ENCODE data around the gene NTRK2.

Gene NTRK2

GRCh38 chr9:84823421-84824271 is 154.1 kb downstream of the NTRK2 start:
- no peak for DNase-seq

- no peak for DNase-seq
These were observed 157.8 kb downstream of the NTRK2 start for GRCh38 chr9:84827216-84827765.

GRCh38 chr9:84828046-84828445 is 158.5 kb downstream of the NTRK2 start:
- DNase-seq = no peak

GRCh38 chr9:84829471-84829870 is 159.9 kb downstream of the NTRK2 start:
- no peak for DNase-seq

GRCh38 chr9:84829997-84830696 is 160.6 kb downstream of the NTRK2 start:
- no peak for DNase-seq

- no peak for DNase-seq
These were observed 161.8 kb downstream of the NTRK2 start for GRCh38 chr9:84831377-84831776.

GRCh38 chr9:84832453-84832852 is 162.9 kb downstream of the NTRK2 start:
- no peak for DNase-seq

GRCh38 chr9:84834426-84834825 is 164.9 kb downstream of the NTRK2 start:
- DNase-seq = no peak

GRCh38 chr9:84835745-84836144 is 166.2 kb downstream of the NTRK2 start:
- no peak for DNase-seq

GRCh38 chr9:84838879-84839278 is 169.3 kb downstream of the NTRK2 start:
- DNase-seq = no peak

- no peak for DNase-seq
These were observed 170.0 kb downstream of the NTRK2 start for GRCh38 chr9:84839541-84839940.

GRCh38 chr9:84841931-84842330 is 172.4 kb downstream of the NTRK2 start:
- DNase-seq = no peak

GRCh38 chr9:84843175-84843824 is 173.8 kb downstream of the NTRK2 start:
- no peak for DNase-seq

- DNase-seq = no peak
These were observed 176.7 kb downstream of the NTRK2 start for GRCh38 chr9:84845956-84846900.

- DNase-seq = no peak
These were observed 177.4 kb downstream of the NTRK2 start for GRCh38 chr9:84846906-84847305.

- DNase-seq = no peak
These were observed 179.5 kb downstream of the NTRK2 start for GRCh38 chr9:84849049-84849448.

GRCh38 chr9:84850830-84851392 is 181.4 kb downstream of the NTRK2 start:
- no peak for DNase-seq

GRCh38 chr9:84851935-84852585 is 182.5 kb downstream of the NTRK2 start:
- no peak for DNase-seq

GRCh38 chr9:84852617-84853301 is 183.2 kb downstream of the NTRK2 start:
- no peak for DNase-seq

- DNase-seq = no peak
These were observed 186.7 kb downstream of the NTRK2 start for GRCh38 chr9:84856181-84856632.

- DNase-seq = no peak
These were observed 187.7 kb downstream of the NTRK2 start for GRCh38 chr9:84857211-84857610.
